HepG2 (cell line): Measurements from ENCODE around the gene CAD. TPM values are rescaled to one million over a fixed set of nuclear protein-coding genes. Genes with fewer than 3 reads are reported as not detected.

Experiments used
- ARNT2 ChIP-seq: sonication (generic); formaldehyde crosslinking; IDR thresholded peaks from 2 replicates; pipeline ENCODE4 v1.8.0; 2022; ENCODE audit warnings: mild to moderate bottlenecking, low read depth, missing genetic modification reagents, moderate library complexity
- ATF1 ChIP-seq: IDR thresholded peaks from 2 replicates; pipeline ENCODE4 v1.6.1; 2016; ENCODE audit warnings: mild to moderate bottlenecking, control low read depth
- CAMTA2 ChIP-seq: sonication (generic); formaldehyde crosslinking; IDR thresholded peaks from 2 replicates; pipeline ENCODE4 v1.4.0; 2020; ENCODE audit warnings: mild to moderate bottlenecking, missing genetic modification reagents, borderline replicate concordance
- FOXM1 ChIP-seq: sonication (generic); formaldehyde crosslinking; IDR thresholded peaks from 2 replicates; pipeline ENCODE4 v1.5.0; 2020; ENCODE audit warnings: missing genetic modification reagents
- HCFC1 ChIP-seq: fragments of 150-350 bp; IDR thresholded peaks from 2 replicates; pipeline ENCODE4 v1.6.1; 2014; ENCODE audit warnings: low read depth, low read length
- JUN ChIP-seq: sonication (generic); formaldehyde crosslinking; IDR thresholded peaks from 2 replicates; pipeline ENCODE4 v1.4.0; 2020; ENCODE audit warnings: mild to moderate bottlenecking, missing genetic modification reagents
- KDM3A ChIP-seq: IDR thresholded peaks from 2 replicates; pipeline ENCODE4 v1.6.1; 2018; ENCODE audit warnings: low read depth, missing compliant biosample characterization
- MEF2D ChIP-seq: sonication (generic); formaldehyde crosslinking; IDR thresholded peaks from 2 replicates; pipeline ENCODE4 v1.5.1; 2020; ENCODE audit warnings: mild to moderate bottlenecking, missing genetic modification reagents
- NFE2 ChIP-seq: sonication (generic); formaldehyde crosslinking; IDR thresholded peaks from 2 replicates; pipeline ENCODE4 v1.4.0; 2020; ENCODE audit warnings: missing genetic modification reagents
- NFKBIZ ChIP-seq: IDR thresholded peaks from 2 replicates; pipeline ENCODE4 v1.6.1; 2018; ENCODE audit warnings: missing genetic modification reagents, missing compliant biosample characterization
- PHF20 ChIP-seq: sonication (generic); formaldehyde crosslinking; IDR thresholded peaks from 2 replicates; pipeline ENCODE4 v1.5.0; 2020; ENCODE audit warnings: mild to moderate bottlenecking, missing genetic modification reagents
- PPARG ChIP-seq: conservative IDR thresholded peaks from 2 replicates; pipeline ENCODE4 v1.6.1; 2016; ENCODE audit warnings: missing biosample characterization, missing genetic modification reagents
- PTBP1 ChIP-seq: fragments of 200-400 bp; formaldehyde crosslinking; IDR thresholded peaks from 2 replicates; pipeline ENCODE4 v1.6.1; 2018; ENCODE audit warnings: low read length, low read depth; ENCODE audit not compliant: poor library complexity, severe bottlenecking
- RXRB ChIP-seq: IDR thresholded peaks from 2 replicates; pipeline ENCODE4 v1.6.1; 2016; ENCODE audit warnings: borderline replicate concordance, missing genetic modification reagents, missing compliant biosample characterization
- TCF12 ChIP-seq, 2 experiments: fragments of 450-650 bp in 1 of 2; sonication (generic) in 1 of 2; formaldehyde crosslinking in 1 of 2; IDR thresholded peaks; 2 replicates each; pipeline versions ENCODE4 v1.6.1 to v1.8.0; 2017 to 2022; ENCODE audit warnings: antibody characterized with exemption in 1 of 2, mild to moderate bottlenecking in 1 of 2, missing genetic modification reagents in 1 of 2, moderate library complexity in 1 of 2
- TCF7L2 ChIP-seq: IDR thresholded peaks from 2 replicates; pipeline ENCODE4 v1.6.1; 2011; ENCODE audit warnings: mild to moderate bottlenecking, low read depth, low read length, moderate library complexity
- TGIF2 ChIP-seq: IDR thresholded peaks from 2 replicates; pipeline ENCODE4 v1.6.1; 2016; ENCODE audit warnings: control low read depth, missing compliant biosample characterization
- ZBTB21 ChIP-seq: sonication (generic); formaldehyde crosslinking; IDR thresholded peaks from 2 replicates; pipeline ENCODE4 v1.4.0; 2020; ENCODE audit warnings: missing genetic modification reagents
- ZNF24 ChIP-seq: fragments of 450-650 bp; IDR thresholded peaks from 2 replicates; pipeline ENCODE4 v1.6.1; 2017; ENCODE audit warnings: antibody characterized with exemption, mild to moderate bottlenecking
- ZNF282 ChIP-seq: fragments of 450-650 bp; IDR thresholded peaks from 2 replicates; pipeline ENCODE4 v1.6.1; 2018; ENCODE audit not compliant: partially characterized antibody
- ZNF30 ChIP-seq: sonication (generic); formaldehyde crosslinking; IDR thresholded peaks from 2 replicates; pipeline ENCODE4 v1.5.0; 2020; ENCODE audit warnings: mild to moderate bottlenecking, missing genetic modification reagents
- ZNF607 ChIP-seq: sonication (generic); formaldehyde crosslinking; IDR thresholded peaks from 2 replicates; pipeline ENCODE4 v1.5.1; 2020; ENCODE audit warnings: missing genetic modification reagents, mild to moderate bottlenecking, borderline replicate concordance
- ZNF615 ChIP-seq: sonication (generic); formaldehyde crosslinking; IDR thresholded peaks from 2 replicates; pipeline ENCODE4 v1.5.0; 2020; ENCODE audit warnings: mild to moderate bottlenecking, missing genetic modification reagents, borderline replicate concordance
- ZNF747 ChIP-seq: sonication (generic); formaldehyde crosslinking; IDR thresholded peaks from 2 replicates; pipeline ENCODE4 v1.8.1; 2023; ENCODE audit warnings: missing genetic modification reagents, mild to moderate bottlenecking, borderline replicate concordance
- ZNF879 ChIP-seq: sonication (generic); formaldehyde crosslinking; IDR thresholded peaks from 2 replicates; pipeline ENCODE4 v1.8.1; 2023; ENCODE audit warnings: missing genetic modification reagents
- ZSCAN22 ChIP-seq: sonication (generic); formaldehyde crosslinking; IDR thresholded peaks from 2 replicates; pipeline ENCODE4 v1.4.0; 2020; ENCODE audit warnings: mild to moderate bottlenecking, missing genetic modification reagents
- polyA plus RNA-seq, 8 experiments: library from polyadenylated mRNA; depleted of rRNA in 3 of 8; stranded (reverse) in 7 of 8; unstranded in 1 of 8; fragments of >200 nt; fragmentation: Illumina TruSeq in 4 of 8; extraction: Trizol in 4 of 8; gene quantifications; 2 replicates each; pipeline versions ENCODE4 v1.2.1 to v1.2.3, GENCODE V29; 2011 to 2016; ENCODE audit warnings: low read depth in 4 of 8, missing spikeins in 1 of 8, mixed read lengths in 1 of 8; ENCODE audit not compliant: insufficient read depth in 1 of 8
- total RNA-seq, 5 experiments: library from RNA; depleted of rRNA; stranded (reverse); fragments of >200 nt; fragmentation: Illumina TruSeq; extraction: Trizol; gene quantifications; 2 replicates each; pipeline ENCODE4 v1.2.3, GENCODE V29; 2016; ENCODE audit warnings: low read depth in 1 of 5
- TF ChIP-seq, protein P1 (sequence below): sonication (generic); formaldehyde crosslinking; IDR thresholded peaks from 2 replicates; pipeline ENCODE4 v1.4.0; 2020; ENCODE audit warnings: missing genetic modification reagents, borderline replicate concordance
- TF ChIP-seq, protein P2 (sequence below): sonication (generic); formaldehyde crosslinking; IDR thresholded peaks from 2 replicates; pipeline ENCODE4 v1.9.0; 2021; ENCODE audit warnings: missing genetic modification reagents, borderline replicate concordance
- TF ChIP-seq, protein P3 (sequence below): sonication (generic); formaldehyde crosslinking; IDR thresholded peaks from 2 replicates; pipeline ENCODE4 v1.4.0; 2020; ENCODE audit warnings: missing genetic modification reagents

Gene CAD
- total and polyA plus RNA-seq, 2 of the 13 experiments (the other 11 are each of a cell fraction or from before 2014, with no cell fraction given): 21.7 to 37.0 TPM

DNA sequence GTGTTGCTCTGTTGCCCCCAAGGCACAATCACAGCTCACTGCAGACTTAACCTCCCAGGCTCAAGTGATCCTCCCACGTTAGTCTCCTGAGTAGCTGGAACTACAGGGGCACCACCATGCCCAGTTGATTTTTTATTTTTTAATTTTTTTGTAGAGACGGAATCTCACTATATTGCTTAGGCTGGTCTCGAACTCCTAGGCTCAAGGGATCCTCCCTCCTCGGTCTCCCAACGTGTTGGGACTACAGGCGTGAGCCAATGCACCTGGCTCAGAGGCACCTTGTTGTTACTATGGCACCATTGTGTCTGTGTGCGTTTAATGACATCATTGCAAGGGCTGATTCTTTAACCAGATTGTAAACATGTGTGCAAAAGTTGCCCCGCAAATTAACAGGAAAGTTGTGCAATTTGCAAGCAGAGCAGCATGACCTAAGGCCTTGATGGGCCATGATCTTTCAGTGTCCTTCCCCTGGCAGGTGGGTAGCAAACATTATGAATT lies 45.8 kb upstream of the CAD start (continued):
- TF ChIP-seq NFE2 (CRISPR knock-in tag): no peak
- peak; percentile 92; the same call in 1 of the 2 replicates for TF ChIP-seq TGIF2
- TF ChIP-seq NFKBIZ: peak; percentile 96
- TF ChIP-seq, protein P1, sequence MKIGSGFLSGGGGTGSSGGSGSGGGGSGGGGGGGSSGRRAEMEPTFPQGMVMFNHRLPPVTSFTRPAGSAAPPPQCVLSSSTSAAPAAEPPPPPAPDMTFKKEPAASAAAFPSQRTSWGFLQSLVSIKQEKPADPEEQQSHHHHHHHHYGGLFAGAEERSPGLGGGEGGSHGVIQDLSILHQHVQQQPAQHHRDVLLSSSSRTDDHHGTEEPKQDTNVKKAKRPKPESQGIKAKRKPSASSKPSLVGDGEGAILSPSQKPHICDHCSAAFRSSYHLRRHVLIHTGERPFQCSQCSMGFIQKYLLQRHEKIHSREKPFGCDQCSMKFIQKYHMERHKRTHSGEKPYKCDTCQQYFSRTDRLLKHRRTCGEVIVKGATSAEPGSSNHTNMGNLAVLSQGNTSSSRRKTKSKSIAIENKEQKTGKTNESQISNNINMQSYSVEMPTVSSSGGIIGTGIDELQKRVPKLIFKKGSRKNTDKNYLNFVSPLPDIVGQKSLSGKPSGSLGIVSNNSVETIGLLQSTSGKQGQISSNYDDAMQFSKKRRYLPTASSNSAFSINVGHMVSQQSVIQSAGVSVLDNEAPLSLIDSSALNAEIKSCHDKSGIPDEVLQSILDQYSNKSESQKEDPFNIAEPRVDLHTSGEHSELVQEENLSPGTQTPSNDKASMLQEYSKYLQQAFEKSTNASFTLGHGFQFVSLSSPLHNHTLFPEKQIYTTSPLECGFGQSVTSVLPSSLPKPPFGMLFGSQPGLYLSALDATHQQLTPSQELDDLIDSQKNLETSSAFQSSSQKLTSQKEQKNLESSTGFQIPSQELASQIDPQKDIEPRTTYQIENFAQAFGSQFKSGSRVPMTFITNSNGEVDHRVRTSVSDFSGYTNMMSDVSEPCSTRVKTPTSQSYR (CRISPR knock-in tag): peak; percentile 57; the same call in 1 of the 2 replicates
- no peak for TF ChIP-seq ZNF24
- peak; percentile 97 for TF ChIP-seq RXRB (CRISPR knock-in tag)
- no peak for TF ChIP-seq HCFC1
- no peak for TF ChIP-seq PHF20 (CRISPR knock-in tag)
- TF ChIP-seq FOXM1 (CRISPR knock-in tag): no peak
- no peak for TF ChIP-seq ZNF879
- TF ChIP-seq TCF7L2: no peak
- TF ChIP-seq PTBP1: no peak
- TF ChIP-seq ATF1 (CRISPR knock-in tag): no peak
- TF ChIP-seq ZNF282: no peak
- TF ChIP-seq, protein P2, sequence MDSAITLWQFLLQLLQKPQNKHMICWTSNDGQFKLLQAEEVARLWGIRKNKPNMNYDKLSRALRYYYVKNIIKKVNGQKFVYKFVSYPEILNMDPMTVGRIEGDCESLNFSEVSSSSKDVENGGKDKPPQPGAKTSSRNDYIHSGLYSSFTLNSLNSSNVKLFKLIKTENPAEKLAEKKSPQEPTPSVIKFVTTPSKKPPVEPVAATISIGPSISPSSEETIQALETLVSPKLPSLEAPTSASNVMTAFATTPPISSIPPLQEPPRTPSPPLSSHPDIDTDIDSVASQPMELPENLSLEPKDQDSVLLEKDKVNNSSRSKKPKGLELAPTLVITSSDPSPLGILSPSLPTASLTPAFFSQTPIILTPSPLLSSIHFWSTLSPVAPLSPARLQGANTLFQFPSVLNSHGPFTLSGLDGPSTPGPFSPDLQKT (CRISPR knock-in tag): no peak
- TF ChIP-seq, protein P3, sequence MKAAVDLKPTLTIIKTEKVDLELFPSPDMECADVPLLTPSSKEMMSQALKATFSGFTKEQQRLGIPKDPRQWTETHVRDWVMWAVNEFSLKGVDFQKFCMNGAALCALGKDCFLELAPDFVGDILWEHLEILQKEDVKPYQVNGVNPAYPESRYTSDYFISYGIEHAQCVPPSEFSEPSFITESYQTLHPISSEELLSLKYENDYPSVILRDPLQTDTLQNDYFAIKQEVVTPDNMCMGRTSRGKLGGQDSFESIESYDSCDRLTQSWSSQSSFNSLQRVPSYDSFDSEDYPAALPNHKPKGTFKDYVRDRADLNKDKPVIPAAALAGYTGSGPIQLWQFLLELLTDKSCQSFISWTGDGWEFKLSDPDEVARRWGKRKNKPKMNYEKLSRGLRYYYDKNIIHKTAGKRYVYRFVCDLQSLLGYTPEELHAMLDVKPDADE (CRISPR knock-in tag): no peak
- TF ChIP-seq ZSCAN22: no peak
- TF ChIP-seq TCF12 (IDR thresholded peaks at IDR 0.05): no peak
- TF ChIP-seq TCF12 (CRISPR knock-in tag; IDR thresholded peaks at IDR 0.05): peak; percentile 96
- peak; percentile 98 for TF ChIP-seq JUN (CRISPR knock-in tag)
- no peak for TF ChIP-seq CAMTA2 (CRISPR knock-in tag)
- TF ChIP-seq ZNF607 (CRISPR knock-in tag): no peak
- peak; percentile 92 for TF ChIP-seq ZBTB21 (CRISPR knock-in tag)
- TF ChIP-seq KDM3A: peak; percentile 68; the same call in 1 of the 2 replicates
- TF ChIP-seq ARNT2 (CRISPR knock-in tag): 0 out of 2 replicates have a peak, but pooled peaks have one; percentile 28
- TF ChIP-seq PPARG (CRISPR knock-in tag): peak; percentile 90
- TF ChIP-seq MEF2D (CRISPR knock-in tag): peak; percentile 74
- no peak for TF ChIP-seq ZNF615 (CRISPR knock-in tag)
- TF ChIP-seq ZNF30 (CRISPR knock-in tag): no peak
- TF ChIP-seq ZNF747 (CRISPR knock-in tag): no peak
